RWPE2 (cell line): ENCODE results near the gene PLCL1.

ENCODE experiments used
- ATAC-seq: fragments of 200-7000 bp; cut with Tn5 transposase; 3 replicates; pipeline ENCODE4 v1.9.1; 2021; ENCODE audit warnings: low read depth
- DNase-seq: peaks from one replicate; pipeline ENCODE4 v3.0.0-alpha.2; 2020; ENCODE audit warnings: low spot score
- H3K27ac ChIP-seq: fragments of 450-650 bp; 2 replicates; pipeline ENCODE4 v1.5.1; 2017; ENCODE audit warnings: mild to moderate bottlenecking; ENCODE audit not compliant: poor library complexity, severe bottlenecking
- H3K27me3 ChIP-seq: fragments of 250-450 bp; sonication (Bioruptor Pico); 2 replicates; pipeline ENCODE4 v1.5.1; 2021; ENCODE audit warnings: mild to moderate bottlenecking, moderate library complexity; ENCODE audit not compliant: insufficient read depth, poor library complexity, severe bottlenecking
- H3K36me3 ChIP-seq: fragments of 250-450 bp; sonication (Bioruptor Pico); 2 replicates; pipeline ENCODE4 v1.5.1; 2020; ENCODE audit warnings: low read depth, mild to moderate bottlenecking, moderate library complexity
- H3K4me1 ChIP-seq: fragments of 250-450 bp; sonication (Bioruptor Pico); 2 replicates; pipeline ENCODE4 v1.5.1; 2021; ENCODE audit warnings: mild to moderate bottlenecking, moderate library complexity; ENCODE audit not compliant: insufficient read depth, poor library complexity, severe bottlenecking
- H3K4me3 ChIP-seq: fragments of 250-450 bp; sonication (Bioruptor Pico); 2 replicates; pipeline ENCODE4 v1.5.1; 2021; ENCODE audit warnings: mild to moderate bottlenecking, moderate library complexity; ENCODE audit not compliant: severe bottlenecking
- H3K9me3 ChIP-seq: fragments of 250-450 bp; sonication (Bioruptor Pico); 2 replicates; pipeline ENCODE4 v1.5.1; 2021; ENCODE audit warnings: mild to moderate bottlenecking, moderate library complexity; ENCODE audit not compliant: severe bottlenecking
- TF ChIP-seq, protein P1 (sequence below): fragments of 450-650 bp; IDR thresholded peaks from one replicate; pipeline ENCODE4 v1.5.1; 2017; ENCODE audit warnings: mild to moderate bottlenecking, moderate library complexity; ENCODE audit not compliant: poor library complexity, severe bottlenecking

Gene PLCL1

DNA sequence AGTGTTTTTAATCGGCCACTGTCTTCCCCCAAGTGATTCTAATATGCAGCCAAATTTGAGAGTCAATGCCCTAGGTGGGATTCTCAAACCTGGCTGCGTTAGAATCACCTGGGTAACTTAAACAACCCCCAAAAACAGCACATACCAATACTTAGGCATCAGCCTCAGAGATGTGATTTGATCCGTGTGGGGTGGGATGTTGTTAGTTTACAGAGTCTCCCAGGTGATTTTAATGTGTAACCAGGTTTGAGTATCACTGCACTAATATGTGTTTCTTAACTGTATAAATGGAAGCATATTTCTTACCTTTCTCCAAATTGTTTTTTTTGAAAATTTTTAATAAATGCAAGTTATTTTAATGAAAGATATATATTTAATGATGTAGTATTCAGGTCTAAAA lies 135.4 kb downstream of the PLCL1 start:
- H3K4me1 ChIP-seq: no peaks in the 10 kb centered on the region
- TF ChIP-seq, protein P1, sequence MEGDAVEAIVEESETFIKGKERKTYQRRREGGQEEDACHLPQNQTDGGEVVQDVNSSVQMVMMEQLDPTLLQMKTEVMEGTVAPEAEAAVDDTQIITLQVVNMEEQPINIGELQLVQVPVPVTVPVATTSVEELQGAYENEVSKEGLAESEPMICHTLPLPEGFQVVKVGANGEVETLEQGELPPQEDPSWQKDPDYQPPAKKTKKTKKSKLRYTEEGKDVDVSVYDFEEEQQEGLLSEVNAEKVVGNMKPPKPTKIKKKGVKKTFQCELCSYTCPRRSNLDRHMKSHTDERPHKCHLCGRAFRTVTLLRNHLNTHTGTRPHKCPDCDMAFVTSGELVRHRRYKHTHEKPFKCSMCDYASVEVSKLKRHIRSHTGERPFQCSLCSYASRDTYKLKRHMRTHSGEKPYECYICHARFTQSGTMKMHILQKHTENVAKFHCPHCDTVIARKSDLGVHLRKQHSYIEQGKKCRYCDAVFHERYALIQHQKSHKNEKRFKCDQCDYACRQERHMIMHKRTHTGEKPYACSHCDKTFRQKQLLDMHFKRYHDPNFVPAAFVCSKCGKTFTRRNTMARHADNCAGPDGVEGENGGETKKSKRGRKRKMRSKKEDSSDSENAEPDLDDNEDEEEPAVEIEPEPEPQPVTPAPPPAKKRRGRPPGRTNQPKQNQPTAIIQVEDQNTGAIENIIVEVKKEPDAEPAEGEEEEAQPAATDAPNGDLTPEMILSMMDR: no peak
- H3K4me3 ChIP-seq: no peak overlapping the region
- H3K27ac ChIP-seq: no peak overlapping the region
- no peak for DNase-seq
- no peaks in the 10 kb centered on the region for H3K36me3 ChIP-seq
- H3K27me3 ChIP-seq: no peaks in the 10 kb centered on the region
- ATAC-seq: no peak
- no peaks in the 10 kb centered on the region for H3K9me3 ChIP-seq

DNA sequence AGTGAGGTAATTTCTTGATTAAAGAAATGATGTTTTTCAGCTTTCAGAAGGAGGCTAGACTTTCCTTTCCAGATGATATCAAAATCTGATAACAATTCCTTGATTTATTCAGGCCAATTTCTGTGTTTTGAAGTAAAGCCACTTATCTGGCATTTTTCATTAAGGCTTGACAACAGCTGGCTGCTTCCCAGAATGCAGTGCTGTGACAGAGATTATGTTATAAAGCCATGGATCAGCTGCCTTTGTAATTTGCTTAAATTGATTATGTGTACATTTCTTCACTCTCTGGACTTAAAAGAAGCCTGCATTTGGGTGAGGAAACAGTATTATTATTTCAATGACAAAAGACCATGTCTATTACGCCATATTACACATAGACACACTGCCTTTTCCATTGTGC lies 136.0 kb downstream of the PLCL1 start:
- H3K27me3 ChIP-seq: no peaks in the 10 kb centered on the region
- H3K4me3 ChIP-seq: no peak overlapping the region
- no peaks in the 10 kb centered on the region for H3K36me3 ChIP-seq
- TF ChIP-seq, protein P1: no peak
- H3K9me3 ChIP-seq: no peaks in the 10 kb centered on the region
- no peak overlapping the region for H3K27ac ChIP-seq
- DNase-seq (no peak), ATAC-seq (no peak)
- H3K4me1 ChIP-seq: no peaks in the 10 kb centered on the region

DNA sequence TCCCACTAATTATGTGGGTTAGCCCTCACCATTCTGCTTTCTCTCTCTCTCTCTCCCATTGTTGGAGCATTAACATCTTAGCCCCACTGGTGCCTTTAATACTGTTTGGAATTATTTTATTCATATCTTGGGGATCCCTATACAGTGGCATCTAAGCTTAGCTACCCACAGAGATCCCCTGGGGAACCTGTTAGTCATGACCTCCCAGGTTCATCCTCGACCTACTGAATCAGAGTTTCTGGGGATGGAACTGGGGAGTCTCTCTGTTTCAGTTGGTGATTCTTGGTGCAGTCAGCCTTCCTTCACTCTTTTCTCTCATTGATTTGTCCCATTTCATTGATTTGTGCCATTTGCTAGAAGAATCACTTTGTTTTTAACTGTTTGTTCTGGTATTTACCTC lies 137.3 kb downstream of the PLCL1 start:
- H3K36me3 ChIP-seq: no peaks in the 10 kb centered on the region
- H3K27me3 ChIP-seq: no peaks in the 10 kb centered on the region
- H3K4me1 ChIP-seq: no peaks in the 10 kb centered on the region
- TF ChIP-seq, protein P1: no peak
- DNase-seq (no peak), ATAC-seq (no peak)
- no peak overlapping the region for H3K27ac ChIP-seq
- no peaks in the 10 kb centered on the region for H3K9me3 ChIP-seq
- no peak overlapping the region for H3K4me3 ChIP-seq

DNA sequence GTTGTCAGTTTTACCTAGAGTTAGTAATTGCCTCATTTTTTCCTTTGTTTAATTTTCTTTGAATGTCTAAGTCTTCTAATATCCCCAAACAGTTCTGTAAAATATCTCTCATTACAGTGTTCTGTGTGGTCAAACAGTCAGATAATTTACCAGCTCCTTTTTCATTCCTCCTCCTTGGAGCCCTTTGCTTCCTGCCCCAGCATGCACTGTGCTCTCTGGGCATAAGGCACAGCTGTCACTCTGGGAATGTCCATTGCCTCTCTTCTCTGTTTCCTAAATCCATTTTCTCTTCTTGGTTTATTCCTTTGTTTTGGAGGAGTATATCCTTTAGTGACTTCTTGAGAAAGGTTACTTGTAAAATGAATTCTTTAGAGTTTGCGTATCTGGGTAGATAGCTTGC lies 139.3 kb downstream of the PLCL1 start:
- Histone ChIP-seq H3K4me1 (no peaks in the 10 kb centered on the region), H3K36me3 (no peaks in the 10 kb centered on the region), H3K27ac (no peak overlapping the region), H3K4me3 (no peak overlapping the region), H3K27me3 (no peaks in the 10 kb centered on the region), H3K9me3 (no peaks in the 10 kb centered on the region)
- ATAC-seq: no peak
- TF ChIP-seq, protein P1: no peak
- DNase-seq: no peak

DNA sequence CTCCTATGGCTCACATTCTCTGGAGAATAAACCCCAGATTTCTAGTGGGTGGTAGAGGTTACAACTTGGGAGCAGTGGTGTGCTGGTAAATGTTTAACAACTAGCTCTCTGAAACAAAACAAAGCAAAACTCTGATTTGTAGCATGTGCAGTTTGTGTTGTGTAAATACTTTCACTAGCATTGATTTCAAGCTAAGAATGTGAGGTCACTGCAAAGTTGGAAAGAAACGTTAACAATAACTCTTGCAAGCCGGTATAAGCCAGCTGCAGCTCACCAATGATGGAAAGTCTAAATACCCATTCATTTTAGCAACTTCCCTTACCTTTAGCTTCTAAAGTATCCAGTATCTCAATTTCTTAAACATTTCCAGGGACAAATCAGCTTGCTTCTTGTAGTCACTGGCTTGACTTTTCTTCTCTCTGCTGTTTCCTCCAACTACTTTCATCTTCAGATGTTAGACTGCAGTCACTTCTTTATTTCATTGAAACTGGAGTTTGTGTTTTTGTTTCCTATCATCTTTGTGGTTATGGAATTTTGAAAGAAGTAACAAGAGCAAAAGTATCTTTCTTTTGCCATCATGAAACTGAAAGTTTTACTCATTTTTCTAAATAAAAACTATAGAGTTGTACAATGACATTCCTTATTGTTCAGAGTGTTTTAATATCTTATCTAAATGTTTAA lies 140.2 kb downstream of the PLCL1 start:
- no peaks in the 10 kb centered on the region for H3K4me1 ChIP-seq
- no peak for ATAC-seq
- no peak overlapping the region for H3K27ac ChIP-seq
- H3K4me3 ChIP-seq: no peak overlapping the region
- H3K27me3 ChIP-seq: no peaks in the 10 kb centered on the region
- TF ChIP-seq, protein P1: no peak
- H3K9me3 ChIP-seq: no peaks in the 10 kb centered on the region
- H3K36me3 ChIP-seq: no peaks in the 10 kb centered on the region
- no peak for DNase-seq
